ENCODE results near the gene CPZ.
"Not testable (repeated sequence)": the region's sequence is repeated elsewhere in the genome, so short reads cannot be mapped to it uniquely, and the experiment has no call there.

CPZ gene

GRCh38 chr4:8648816-8649630 is 56.5 kb downstream of the CPZ start:
- Histone ChIP-seq H3K4me3 (ENCODE audit: low read depth, low read length) (no peak overlapping the region), H3K27me3 (no peaks in the 10 kb centered on the region), H3K9me3 (0 out of 2 replicates have a peak, but pooled peaks cover under 1% of the 10 kb centered on the region), H3K36me3 (no peaks in the 10 kb centered on the region), H3K4me1 (no peaks in the 10 kb centered on the region)
- no peak for DNase-seq
- TF ChIP-seq CTCF (IDR thresholded peaks at IDR 0.05; ENCODE audit: low read depth, low read length): no peak

GRCh38 chr4:8649631-8650361 is 57.2 kb downstream of the CPZ start:
- H3K36me3 ChIP-seq: no peaks in the 10 kb centered on the region
- TF ChIP-seq CTCF (IDR thresholded peaks at IDR 0.05; ENCODE audit: low read depth, low read length): no peak
- 0 out of 2 replicates have a peak, but pooled peaks cover 3% of the 10 kb centered on the region for H3K9me3 ChIP-seq
- no peak for DNase-seq
- H3K4me1 ChIP-seq: no peaks in the 10 kb centered on the region
- H3K27me3 ChIP-seq: no peaks in the 10 kb centered on the region
- no peak overlapping the region for H3K4me3 ChIP-seq (ENCODE audit: low read depth, low read length)

GRCh38 chr4:8651661-8652180 is 59.2 kb downstream of the CPZ start:
- Histone ChIP-seq H3K36me3 (no peaks in the 10 kb centered on the region), H3K9me3 (0 out of 2 replicates have a peak, but pooled peaks cover 3% of the 10 kb centered on the region), H3K27me3 (no peaks in the 10 kb centered on the region), H3K4me1 (no peaks in the 10 kb centered on the region), H3K4me3 (ENCODE audit: low read depth, low read length) (no peak overlapping the region)
- TF ChIP-seq CTCF (IDR thresholded peaks at IDR 0.05; ENCODE audit: low read depth, low read length): no peak
- DNase-seq: no peak

GRCh38 chr4:8652181-8653078 is 59.9 kb downstream of the CPZ start:
- H3K36me3 ChIP-seq: no peaks in the 10 kb centered on the region
- no peak overlapping the region for H3K4me3 ChIP-seq (ENCODE audit: low read depth, low read length)
- TF ChIP-seq CTCF (IDR thresholded peaks at IDR 0.05; ENCODE audit: low read depth, low read length): no peak
- no peaks in the 10 kb centered on the region for H3K4me1 ChIP-seq
- 0 out of 2 replicates have a peak, but pooled peaks cover 3% of the 10 kb centered on the region for H3K9me3 ChIP-seq
- DNase-seq: no peak
- H3K27me3 ChIP-seq: no peaks in the 10 kb centered on the region

- no peak for TF ChIP-seq CTCF (IDR thresholded peaks at IDR 0.05; ENCODE audit: low read depth, low read length)
- no peak for DNase-seq
- H3K4me1 ChIP-seq: no peaks in the 10 kb centered on the region
- H3K4me3 ChIP-seq (ENCODE audit: low read depth, low read length): no peak overlapping the region
- H3K9me3 ChIP-seq: 0 out of 2 replicates have a peak, but pooled peaks cover 3% of the 10 kb centered on the region
- H3K36me3 ChIP-seq: no peaks in the 10 kb centered on the region
- no peaks in the 10 kb centered on the region for H3K27me3 ChIP-seq
Measured at GRCh38 chr4:8653326-8654000, 60.9 kb downstream of the CPZ start.

- H3K36me3 ChIP-seq; H3K4me3 ChIP-seq (ENCODE audit: low read depth, low read length); H3K9me3 ChIP-seq; H3K27me3 ChIP-seq; DNase-seq; H3K4me1 ChIP-seq: not testable (repeated sequence)
Measured at GRCh38 chr4:8654139-8654538, 61.6 kb downstream of the CPZ start.

All from BE2C (cell line).